ENCODE results near the gene UTS2R. TPM values are rescaled to one million over a fixed set of nuclear protein-coding genes. Genes with fewer than 3 reads are reported as not detected.

The UTS2R gene
- total RNA-seq, 1 experiment from 2014 or later = 0.46 TPM

GRCh38 chr17:82402865-82403264 is 31.3 kb downstream of the UTS2R start:
- ChIA-PET CTCF (no interaction called here), POLR2A (no interaction called here)
- ATAC-seq (no peak), DNase-seq (ENCODE audit: low spot score) (no peak)
- H3K27me3 Mint-ChIP-seq (ENCODE audit: low read depth) = no peaks in the 10 kb centered on the region
- no peaks in the 10 kb centered on the region for H3K4me1 Mint-ChIP-seq
- H3K9me3 Mint-ChIP-seq = no peaks in the 10 kb centered on the region
- TF ChIP-seq ZNF532 (CRISPR knock-in tag; IDR thresholded peaks at IDR 0.05; ENCODE audit: borderline replicate concordance) (no peak), NFYB (CRISPR knock-in tag; conservative IDR thresholded peaks at IDR 0.05; ENCODE audit: low read depth) (no peak), ZSCAN18 (CRISPR knock-in tag; IDR thresholded peaks at IDR 0.05) (no peak), NR2C2 (CRISPR knock-in tag; IDR thresholded peaks at IDR 0.05) (no peak), SOX15 (CRISPR knock-in tag; IDR thresholded peaks at IDR 0.05) (no peak), EMX1 (CRISPR knock-in tag; IDR thresholded peaks at IDR 0.05) (no peak), MYBL2 (CRISPR knock-in tag; IDR thresholded peaks at IDR 0.05) (no peak)
- no peak overlapping the region for H3K4me3 Mint-ChIP-seq
- no peak overlapping the region for H3K27ac Mint-ChIP-seq
- peaks cover 11% of the 10 kb centered on the region for H3K36me3 Mint-ChIP-seq

DNA sequence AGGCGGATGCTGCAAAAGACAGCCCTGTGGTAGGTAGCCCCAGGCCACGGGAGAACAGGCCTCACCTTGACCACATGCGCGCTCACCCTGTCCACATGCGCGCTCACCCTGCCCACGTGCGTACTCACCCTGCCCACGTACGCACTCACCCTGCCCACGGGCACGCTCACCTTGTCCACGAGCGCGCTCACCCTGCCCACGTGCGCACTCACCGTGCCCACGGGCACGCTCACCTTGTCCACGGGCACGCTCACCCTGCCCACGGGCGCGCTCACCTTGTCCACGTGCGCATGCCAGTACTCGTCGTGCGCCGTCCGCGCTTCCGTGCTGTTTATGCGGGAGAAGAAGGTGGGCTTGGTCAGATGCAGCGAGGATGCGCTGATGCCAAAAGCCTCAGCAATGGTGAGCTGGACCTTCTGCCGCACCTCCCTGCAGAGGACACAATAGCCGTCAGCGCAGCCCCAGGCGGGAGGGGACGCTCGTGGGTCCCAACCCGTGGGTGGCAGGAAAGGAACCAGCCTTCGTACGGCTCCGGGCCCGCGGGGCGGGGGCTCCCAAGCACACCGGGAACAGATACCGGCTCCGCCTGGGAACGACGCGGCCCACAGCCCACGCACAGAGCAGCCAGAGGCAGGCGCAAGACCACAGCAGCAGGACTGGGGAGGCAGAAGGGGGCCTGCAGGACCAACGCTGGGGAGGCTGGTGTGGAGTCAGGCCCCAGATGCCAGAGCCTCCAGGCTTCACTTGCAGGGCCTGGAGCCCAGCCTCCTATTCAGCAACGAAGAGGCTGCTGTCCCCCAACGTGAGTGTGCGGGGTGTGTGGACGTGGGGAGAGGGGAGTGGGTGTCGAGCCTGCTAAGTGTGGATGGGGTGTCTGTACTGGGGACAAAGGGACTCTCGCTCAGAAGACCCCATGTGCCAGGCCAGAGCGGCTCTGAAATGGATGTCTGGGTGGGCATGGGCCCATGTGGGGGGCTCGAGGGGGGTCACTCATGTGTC is 32.4 kb downstream of the UTS2R start:
- Mint-ChIP-seq H3K4me1 (no peaks in the 10 kb centered on the region), H3K9me3 (no peaks in the 10 kb centered on the region), H3K36me3 (peaks cover 11% of the 10 kb centered on the region), H3K27me3 (ENCODE audit: low read depth) (no peaks in the 10 kb centered on the region), H3K27ac (no peak overlapping the region), H3K4me3 (no peak overlapping the region)
- ChIA-PET CTCF (interaction anchor here (0.7 to 1.3 kb wide), 2 partner anchors 21 to 143 kb away, joined by 3 read pairs; no protein-coding TSS in a partner anchor), POLR2A (no interaction called here)
- no peak for DNase-seq (ENCODE audit: low spot score)
- ATAC-seq = no peak
- no peak for TF ChIP-seq ZNF512 (CRISPR knock-in tag; IDR thresholded peaks at IDR 0.05; ENCODE audit: borderline replicate concordance)
- no peak for TF ChIP-seq ZMAT4 (CRISPR knock-in tag; IDR thresholded peaks at IDR 0.05)
- no peak for TF ChIP-seq ZNF121 (CRISPR knock-in tag; IDR thresholded peaks at IDR 0.05)
- TF ChIP-seq ZNF532 (CRISPR knock-in tag; IDR thresholded peaks at IDR 0.05; ENCODE audit: borderline replicate concordance) = no peak
- TF ChIP-seq PRRX2 (CRISPR knock-in tag; IDR thresholded peaks at IDR 0.05) = no peak
- no peak for TF ChIP-seq ETV6 (CRISPR knock-in tag; IDR thresholded peaks at IDR 0.05)
- TF ChIP-seq PRDM15 (CRISPR knock-in tag; IDR thresholded peaks at IDR 0.05) = no peak
- TF ChIP-seq ZNF138 (CRISPR knock-in tag; conservative IDR thresholded peaks at IDR 0.05) = no peak
- TF ChIP-seq CBFB (CRISPR knock-in tag; IDR thresholded peaks at IDR 0.05; ENCODE audit: low read depth) = no peak

All from WTC11 (cell line).